Fibroblast of lung (primary cell): ENCODE results near the gene CD2AP. TPM values are rescaled to one million over a fixed set of nuclear protein-coding genes. Genes with fewer than 3 reads are reported as not detected.

ENCODE experiments used
- DNase-seq, 2 donors: peaks; one replicate each; pipeline versions ENCODE4 v3.0.0 to v3.0.0-alpha.2; 2010; ENCODE audit warnings: low read depth in 2 of 2
- H2AFZ ChIP-seq: 2 replicates; pipeline ENCODE4 v1.5.1; 2012; ENCODE audit warnings: low read length, control low read depth, inconsistent platforms
- H3K27ac ChIP-seq: 2 replicates; pipeline ENCODE4 v1.5.1; 2011; ENCODE audit warnings: low read length, control low read depth; ENCODE audit not compliant: insufficient read depth
- H3K27me3 ChIP-seq: 2 replicates; pipeline ENCODE4 v1.5.1; 2011; ENCODE audit warnings: mild to moderate bottlenecking, low read length; ENCODE audit not compliant: control insufficient read depth, insufficient read depth
- H3K36me3 ChIP-seq: 2 replicates; pipeline ENCODE4 v1.5.1; 2011; ENCODE audit warnings: low read length; ENCODE audit not compliant: control insufficient read depth, insufficient read depth
- H3K4me1 ChIP-seq: 2 replicates; pipeline ENCODE4 v1.5.1; 2011; ENCODE audit warnings: low read length; ENCODE audit not compliant: control insufficient read depth, insufficient read depth; ENCODE audit errors: extremely low read depth
- H3K4me2 ChIP-seq: 2 replicates; pipeline ENCODE4 v1.5.1; 2011; ENCODE audit warnings: low read length, control low read depth; ENCODE audit not compliant: insufficient read depth; ENCODE audit errors: extremely low read depth
- H3K4me3 ChIP-seq, 4 experiments: fragments of 200-600 bp in 1 of 4; sonication (generic) in 1 of 4; replicated peaks in 1 of 4; 2 replicates each; pipeline ENCODE4 v1.5.1; 2011 to 2016; ENCODE audit warnings: low read length in 4 of 4, low read depth in 3 of 4, mild to moderate bottlenecking in 3 of 4, control low read depth in 2 of 4, inconsistent platforms in 1 of 4, mixed read lengths in 1 of 4; ENCODE audit not compliant: insufficient read depth in 1 of 4; ENCODE audit errors: control extremely low read depth in 1 of 4
- H3K79me2 ChIP-seq: 2 replicates; pipeline ENCODE4 v1.5.1; 2012; ENCODE audit warnings: mild to moderate bottlenecking, low read length, inconsistent platforms; ENCODE audit not compliant: control insufficient read depth, insufficient read depth
- H3K9ac ChIP-seq: 2 replicates; pipeline ENCODE4 v1.5.1; 2011; ENCODE audit warnings: mild to moderate bottlenecking, low read length, control low read depth; ENCODE audit not compliant: insufficient read depth
- H3K9me3 ChIP-seq: 2 replicates; pipeline ENCODE4 v1.5.1; 2012; ENCODE audit warnings: low read depth, low read length; ENCODE audit not compliant: control insufficient read depth, insufficient read depth
- H4K20me1 ChIP-seq: 2 replicates; pipeline ENCODE4 v1.5.1; 2011; ENCODE audit warnings: low read length; ENCODE audit not compliant: control insufficient read depth, insufficient read depth; ENCODE audit errors: extremely low read depth
- CTCF ChIP-seq, 2 donors: IDR thresholded peaks in 1 of 2; conservative IDR thresholded peaks in 1 of 2; 1 replicate in 1 of 2; 2 replicates in 1 of 2; pipeline ENCODE4 v1.5.1; 2011 to 2012; ENCODE audit warnings: low read length in 2 of 2, control low read depth in 1 of 2, inconsistent platforms in 1 of 2, low read depth in 1 of 2, mild to moderate bottlenecking in 1 of 2
- EZH2 ChIP-seq: IDR thresholded peaks from 2 replicates; pipeline ENCODE4 v1.5.1; 2012; ENCODE audit warnings: low read length, control low read depth, mild to moderate bottlenecking; ENCODE audit errors: missing control alignments
- polyA plus RNA-seq, 2 donors: library from polyadenylated mRNA; depleted of rRNA in 1 of 2; stranded (reverse) in 1 of 2; unstranded in 1 of 2; fragments of >200 nt; gene quantifications; 2 replicates each; pipeline ENCODE4 v1.2.1, GENCODE V29; 2011 to 2012; ENCODE audit warnings: missing spikeins in 1 of 2
- total RNA-seq: library from RNA; depleted of rRNA; stranded (reverse); fragments of >200 nt; gene quantifications from 2 replicates; pipeline ENCODE4 v1.2.1, GENCODE V29; 2014

Gene CD2AP
- total and polyA plus RNA-seq, 2 donors (not counting 1 experiment from before 2014, with no cell fraction given): 15.7 to 17.2 TPM

- no peak overlapping the region for H3K4me2 ChIP-seq
- no peaks in the 10 kb centered on the region for H3K36me3 ChIP-seq
- no peak overlapping the region for H3K9ac ChIP-seq
- H3K4me3 ChIP-seq: no peak overlapping the region
- DNase-seq: no peak
- no peak for TF ChIP-seq EZH2
- TF ChIP-seq CTCF (conservative IDR thresholded peaks at IDR 0.05 in 1 of 2, IDR thresholded peaks at IDR 0.05 in 1 of 2; ENCODE audit: low read depth in 1 of 2, low read length in 2 of 2): no peak
- no peaks in the 10 kb centered on the region for H3K9me3 ChIP-seq
- no peaks in the 10 kb centered on the region for H3K4me1 ChIP-seq
- no peak overlapping the region for H3K27ac ChIP-seq
- H4K20me1 ChIP-seq: no peaks in the 10 kb centered on the region
- H3K27me3 ChIP-seq: no peaks in the 10 kb centered on the region
- H3K79me2 ChIP-seq: no peaks in the 10 kb centered on the region
- no peak overlapping the region for H2AFZ ChIP-seq
Measured at GRCh38 chr6:47464052-47464451, 13.5 kb upstream of the CD2AP start.

- no peaks in the 10 kb centered on the region for H3K36me3 ChIP-seq
- no peaks in the 10 kb centered on the region for H4K20me1 ChIP-seq
- no peak overlapping the region for H3K27ac ChIP-seq
- no peak overlapping the region for H3K4me3 ChIP-seq
- no peaks in the 10 kb centered on the region for H3K4me1 ChIP-seq
- TF ChIP-seq EZH2 (no peak), CTCF (conservative IDR thresholded peaks at IDR 0.05 in 1 of 2, IDR thresholded peaks at IDR 0.05 in 1 of 2; ENCODE audit: low read depth in 1 of 2, low read length in 2 of 2) (no peak)
- no peaks in the 10 kb centered on the region for H3K79me2 ChIP-seq
- H3K9ac ChIP-seq: no peak overlapping the region
- no peak overlapping the region for H3K4me2 ChIP-seq
- no peaks in the 10 kb centered on the region for H3K27me3 ChIP-seq
- H2AFZ ChIP-seq: no peak overlapping the region
- DNase-seq: no peak
- H3K9me3 ChIP-seq: no peaks in the 10 kb centered on the region
Measured at GRCh38 chr6:47465117-47465516, 12.5 kb upstream of the CD2AP start.

- Histone ChIP-seq H2AFZ (no peak overlapping the region), H3K9me3 (no peaks in the 10 kb centered on the region), H4K20me1 (no peaks in the 10 kb centered on the region), H3K4me3 (no peak overlapping the region), H3K4me1 (no peaks in the 10 kb centered on the region), H3K27ac (no peak overlapping the region), H3K36me3 (no peaks in the 10 kb centered on the region), H3K9ac (no peak overlapping the region), H3K4me2 (no peak overlapping the region), H3K79me2 (no peaks in the 10 kb centered on the region), H3K27me3 (no peaks in the 10 kb centered on the region)
- DNase-seq: no peak
- TF ChIP-seq CTCF (conservative IDR thresholded peaks at IDR 0.05 in 1 of 2, IDR thresholded peaks at IDR 0.05 in 1 of 2; ENCODE audit: low read depth in 1 of 2, low read length in 2 of 2): no peak
- TF ChIP-seq EZH2: no peak
Measured at GRCh38 chr6:47471911-47472310, 5.7 kb upstream of the CD2AP start.
